Nephron (organoid): ENCODE measurements around the gene TNFAIP6.

Experiments used
- H3K27ac Mint-ChIP-seq, 3 experiments: 2 replicates each; pipeline ENCODE4 v1.8.0; 2020; ENCODE audit warnings: mixed read lengths in 3 of 3, mild to moderate bottlenecking in 2 of 3, moderate library complexity in 1 of 3
- H3K27me3 Mint-ChIP-seq: 2 replicates; pipeline ENCODE4 v1.8.0; 2021; ENCODE audit warnings: low read depth, mild to moderate bottlenecking, moderate library complexity, mixed read lengths
- H3K36me3 Mint-ChIP-seq: 2 replicates; pipeline ENCODE4 v1.8.0; 2020; ENCODE audit warnings: low read depth, mixed read lengths
- H3K4me1 Mint-ChIP-seq: 2 replicates; pipeline ENCODE4 v1.8.0; 2020; ENCODE audit warnings: mixed read lengths
- H3K4me3 Mint-ChIP-seq, 3 experiments: 2 replicates each; pipeline ENCODE4 v1.8.0; 2020; ENCODE audit warnings: mild to moderate bottlenecking in 3 of 3, mixed read lengths in 3 of 3, moderate library complexity in 2 of 3
- H3K9me3 Mint-ChIP-seq: 2 replicates; pipeline ENCODE4 v1.8.0; 2020; ENCODE audit warnings: mixed read lengths
- TF ChIP-seq, protein P1 (sequence below), 3 experiments: fragments of 200-600 bp; sonication (generic); IDR thresholded peaks; one replicate each; pipeline ENCODE4 v1.5.0; 2021; ENCODE audit warnings: antibody characterized with exemption in 3 of 3; ENCODE audit not compliant: unreplicated experiment in 3 of 3

TNFAIP6 gene

DNA sequence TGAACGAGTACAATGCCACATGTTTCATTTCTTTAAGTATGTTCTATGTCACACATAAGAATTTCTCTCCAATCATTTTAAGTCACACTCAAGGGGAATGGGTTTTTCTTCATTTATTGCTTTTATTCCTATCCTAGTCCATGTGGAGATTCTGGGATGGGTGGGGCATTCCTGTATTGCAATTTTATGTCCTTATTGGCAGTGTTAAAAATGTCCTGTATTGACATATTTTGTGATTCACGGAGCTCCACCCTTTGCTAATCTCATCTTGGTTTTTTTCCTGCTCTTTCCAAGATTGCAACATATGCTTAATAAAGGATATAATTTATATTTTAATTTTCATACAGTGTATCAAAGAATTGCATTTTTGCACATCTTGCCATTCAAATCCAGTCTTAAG, 3.4 kb upstream of the TNFAIP6 start:
- peaks cover 10% of the 10 kb centered on the region for H3K4me1 Mint-ChIP-seq
- no peaks in the 10 kb centered on the region for H3K9me3 Mint-ChIP-seq
- no peak overlapping the region for H3K27ac Mint-ChIP-seq
- no peaks in the 10 kb centered on the region for H3K27me3 Mint-ChIP-seq
- no peak overlapping the region for H3K4me3 Mint-ChIP-seq
- TF ChIP-seq, protein P1, sequence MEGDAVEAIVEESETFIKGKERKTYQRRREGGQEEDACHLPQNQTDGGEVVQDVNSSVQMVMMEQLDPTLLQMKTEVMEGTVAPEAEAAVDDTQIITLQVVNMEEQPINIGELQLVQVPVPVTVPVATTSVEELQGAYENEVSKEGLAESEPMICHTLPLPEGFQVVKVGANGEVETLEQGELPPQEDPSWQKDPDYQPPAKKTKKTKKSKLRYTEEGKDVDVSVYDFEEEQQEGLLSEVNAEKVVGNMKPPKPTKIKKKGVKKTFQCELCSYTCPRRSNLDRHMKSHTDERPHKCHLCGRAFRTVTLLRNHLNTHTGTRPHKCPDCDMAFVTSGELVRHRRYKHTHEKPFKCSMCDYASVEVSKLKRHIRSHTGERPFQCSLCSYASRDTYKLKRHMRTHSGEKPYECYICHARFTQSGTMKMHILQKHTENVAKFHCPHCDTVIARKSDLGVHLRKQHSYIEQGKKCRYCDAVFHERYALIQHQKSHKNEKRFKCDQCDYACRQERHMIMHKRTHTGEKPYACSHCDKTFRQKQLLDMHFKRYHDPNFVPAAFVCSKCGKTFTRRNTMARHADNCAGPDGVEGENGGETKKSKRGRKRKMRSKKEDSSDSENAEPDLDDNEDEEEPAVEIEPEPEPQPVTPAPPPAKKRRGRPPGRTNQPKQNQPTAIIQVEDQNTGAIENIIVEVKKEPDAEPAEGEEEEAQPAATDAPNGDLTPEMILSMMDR (IDR thresholded peaks at IDR 0.05; ENCODE audit: unreplicated experiment in 3 of 3) = no peak
- no peaks in the 10 kb centered on the region for H3K36me3 Mint-ChIP-seq

- Mint-ChIP-seq H3K27ac (no peak overlapping the region), H3K4me1 (peaks cover 10% of the 10 kb centered on the region), H3K4me3 (no peak overlapping the region), H3K9me3 (no peaks in the 10 kb centered on the region), H3K27me3 (no peaks in the 10 kb centered on the region), H3K36me3 (no peaks in the 10 kb centered on the region)
- TF ChIP-seq, protein P1 (IDR thresholded peaks at IDR 0.05; ENCODE audit: unreplicated experiment in 3 of 3) = no peak
Measured at GRCh38 chr2:151354807-151355206, 2.6 kb upstream of the TNFAIP6 start.

GRCh38 chr2:151358166-151358970, 976 bp downstream of the TNFAIP6 start:
- Mint-ChIP-seq H3K4me1 (peaks cover 6% of the 10 kb centered on the region), H3K36me3 (no peaks in the 10 kb centered on the region), H3K9me3 (no peaks in the 10 kb centered on the region), H3K27me3 (no peaks in the 10 kb centered on the region), H3K27ac (no peak overlapping the region), H3K4me3 (peak overlapping the region; percentile 9 to 27 (median 10))
- TF ChIP-seq, protein P1 (IDR thresholded peaks at IDR 0.05; ENCODE audit: unreplicated experiment in 3 of 3) = no peak

DNA sequence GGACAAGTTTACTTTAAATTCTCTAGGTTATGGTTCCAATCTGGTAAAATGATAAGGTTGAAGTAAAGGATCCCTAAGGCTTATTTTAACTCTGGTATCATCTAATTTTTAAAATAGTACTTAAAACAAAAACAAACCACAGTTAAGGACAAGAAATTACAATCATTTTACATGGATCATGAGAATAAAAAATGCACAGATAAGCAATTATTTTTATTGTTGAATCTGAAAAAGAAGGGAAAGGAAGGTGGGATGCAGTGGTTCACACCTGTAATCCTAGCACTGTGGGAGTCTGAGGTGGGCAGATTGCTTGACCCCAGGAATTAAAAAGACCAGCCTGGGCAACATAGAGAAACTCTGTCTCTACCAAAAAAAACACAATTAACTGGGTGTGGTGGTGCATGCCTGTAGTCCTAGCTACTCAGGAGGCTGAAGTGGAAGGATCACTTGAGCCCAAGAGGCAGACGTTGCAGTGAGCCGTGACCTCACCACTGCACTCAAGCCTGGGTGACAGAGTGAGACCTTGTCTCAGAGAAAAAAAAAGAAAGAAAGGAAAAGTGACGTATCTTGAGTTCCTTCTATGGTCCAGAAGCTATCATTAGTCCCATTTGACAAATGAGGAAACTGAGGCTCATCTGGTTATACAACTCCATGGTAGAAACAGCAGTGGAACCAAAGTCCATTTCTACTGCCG, 2.5 kb downstream of the TNFAIP6 start:
- Mint-ChIP-seq H3K27ac (no peak overlapping the region), H3K27me3 (no peaks in the 10 kb centered on the region), H3K4me1 (peaks cover 6% of the 10 kb centered on the region), H3K9me3 (no peaks in the 10 kb centered on the region), H3K4me3 (no peak overlapping the region), H3K36me3 (no peaks in the 10 kb centered on the region)
- TF ChIP-seq, protein P1 (IDR thresholded peaks at IDR 0.05; ENCODE audit: unreplicated experiment in 3 of 3) = no peak

DNA sequence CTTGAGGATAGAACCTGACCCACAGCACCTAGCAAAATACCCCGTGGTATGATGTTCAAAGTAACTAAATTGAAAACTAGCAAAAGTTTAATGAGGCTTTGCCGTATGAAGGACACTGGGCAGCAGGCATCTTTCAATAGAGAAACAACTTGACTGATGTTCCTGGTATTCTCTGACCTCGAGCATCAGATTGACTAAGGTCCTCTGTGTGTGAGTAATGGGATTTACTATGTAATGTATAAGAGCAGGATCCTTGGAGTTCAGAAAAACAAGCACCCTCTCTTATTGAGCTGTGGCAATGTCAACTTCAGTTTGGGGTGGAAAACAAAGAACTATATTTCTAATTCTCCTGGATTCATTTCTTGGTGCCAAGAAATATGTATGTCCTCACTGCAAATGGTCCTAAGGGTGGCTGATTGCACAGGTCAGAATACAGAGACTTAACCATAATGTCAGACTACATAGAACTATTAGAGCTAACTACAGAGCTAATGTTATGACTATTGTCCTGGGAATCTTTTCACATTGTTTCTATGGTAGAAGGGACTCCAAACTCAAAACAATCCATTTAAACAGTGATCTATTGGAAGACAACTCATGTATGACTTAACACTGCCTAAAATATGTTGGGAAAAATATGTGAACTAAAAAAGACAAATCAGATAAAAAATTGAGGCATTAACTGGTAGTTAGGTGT, 4.4 kb downstream of the TNFAIP6 start:
- TF ChIP-seq, protein P1 (IDR thresholded peaks at IDR 0.05; ENCODE audit: unreplicated experiment in 3 of 3) = no peak
- no peak overlapping the region for H3K27ac Mint-ChIP-seq
- no peaks in the 10 kb centered on the region for H3K36me3 Mint-ChIP-seq
- H3K4me1 Mint-ChIP-seq = peaks cover 6% of the 10 kb centered on the region
- H3K27me3 Mint-ChIP-seq = no peaks in the 10 kb centered on the region
- no peaks in the 10 kb centered on the region for H3K9me3 Mint-ChIP-seq
- no peak overlapping the region for H3K4me3 Mint-ChIP-seq
